Epithelial cell of umbilical artery (primary cell): Measurements from ENCODE around the gene PAPPA. TPM values are rescaled to one million over a fixed set of nuclear protein-coding genes. Genes with fewer than 3 reads are reported as not detected.

Experiments
- total RNA-seq: library from RNA; depleted of rRNA; stranded (reverse); fragments of >200 nt; gene quantifications from 2 replicates; pipeline ENCODE4 v1.2.3, GENCODE V29; 2014

Gene PAPPA
- 0.32 and 1.8 TPM in 2 replicates for total RNA-seq

GRCh38 chr9:116153765-116154333 is at the start of gene PAPPA:
Gene PAPPA (plus strand): TSS chr9:116153791. CDS start chr9:116154173, 382 bp downstream.

